ENCODE results near the gene COL19A1.
"Not testable (repeated sequence)": the region's sequence is repeated elsewhere in the genome, so short reads cannot be mapped to it uniquely, and the experiment has no call there.

Gene COL19A1

GRCh38 chr6:69976591-69977090 is 110.3 kb downstream of the COL19A1 start:
- DNase-seq, result no peak

- no peak for DNase-seq
Observed at GRCh38 chr6:69980624-69981023, 114.3 kb downstream of the COL19A1 start.

GRCh38 chr6:69984506-69984905 is 118.2 kb downstream of the COL19A1 start:
- no peak for DNase-seq

- DNase-seq, result no peak
Observed at GRCh38 chr6:69985180-69985579, 118.8 kb downstream of the COL19A1 start.

GRCh38 chr6:69987550-69987949 is 121.2 kb downstream of the COL19A1 start:
- no peak for DNase-seq

GRCh38 chr6:69988458-69989126 is 122.2 kb downstream of the COL19A1 start:
- DNase-seq, result no peak

GRCh38 chr6:69994251-69994650 is 127.9 kb downstream of the COL19A1 start:
- DNase-seq, result no peak

- no peak for DNase-seq
Observed at GRCh38 chr6:70008189-70008588, 141.8 kb downstream of the COL19A1 start.

- not testable (repeated sequence) for DNase-seq
Observed at GRCh38 chr6:70010339-70010738, 144.0 kb downstream of the COL19A1 start.

- DNase-seq, result not testable (repeated sequence)
Observed at GRCh38 chr6:70023201-70023600, 156.8 kb downstream of the COL19A1 start.

GRCh38 chr6:70028246-70028645 is 161.9 kb downstream of the COL19A1 start:
- no peak for DNase-seq

GRCh38 chr6:70028926-70029325 is 162.6 kb downstream of the COL19A1 start:
- DNase-seq, result no peak

- no peak for DNase-seq
Observed at GRCh38 chr6:70033781-70034180, 167.4 kb downstream of the COL19A1 start.

GRCh38 chr6:70037445-70037844 is 171.1 kb downstream of the COL19A1 start:
- DNase-seq, result no peak

- no peak for DNase-seq
Observed at GRCh38 chr6:70040766-70041165, 174.4 kb downstream of the COL19A1 start.

GRCh38 chr6:70041411-70041810 is 175.1 kb downstream of the COL19A1 start:
- no peak for DNase-seq

GRCh38 chr6:70045413-70045812 is 179.1 kb downstream of the COL19A1 start:
- DNase-seq, result no peak

GRCh38 chr6:70051197-70052124 is 185.1 kb downstream of the COL19A1 start:
- no peak for DNase-seq

GRCh38 chr6:70059039-70059719 is 192.8 kb downstream of the COL19A1 start:
- DNase-seq, result no peak

GRCh38 chr6:70060680-70061079 is 194.3 kb downstream of the COL19A1 start:
- no peak for DNase-seq

GRCh38 chr6:70061546-70061945 is 195.2 kb downstream of the COL19A1 start:
- no peak for DNase-seq

- no peak for DNase-seq
Observed at GRCh38 chr6:70062010-70062409, 195.7 kb downstream of the COL19A1 start.

- no peak for DNase-seq
Observed at GRCh38 chr6:70072540-70073179, 206.3 kb downstream of the COL19A1 start.

Measured in GDM1 (cell line).